ENCODE measurements around the gene MOB3A. TPM values are rescaled to one million over a fixed set of nuclear protein-coding genes. Genes with fewer than 3 reads are reported as not detected.

The MOB3A gene
- total and polyA plus RNA-seq, 2 of the 13 experiments (the other 11 are each of a cell fraction or from before 2014, with no cell fraction given) = 3.5 to 17.8 TPM

- TF ChIP-seq ZBTB33 (CRISPR knock-in tag; IDR thresholded peaks at IDR 0.05) (no peak; the same call in 1 of the 2 replicates), ZBTB40 (IDR thresholded peaks at IDR 0.05) (no peak), ZBTB40 (CRISPR knock-in tag; IDR thresholded peaks at IDR 0.05) (no peak), NONO (IDR thresholded peaks at IDR 0.05) (no peak), NONO (CRISPR knock-in tag; conservative IDR thresholded peaks at IDR 0.05) (peak; percentile 54; the same call in 1 of the 2 replicates), ZNF451 (CRISPR knock-in tag; IDR thresholded peaks at IDR 0.05) (peak; percentile 85), ZNF550 (CRISPR knock-in tag; IDR thresholded peaks at IDR 0.05; ENCODE audit: borderline replicate concordance) (no peak), MIER2 (CRISPR knock-in tag; IDR thresholded peaks at IDR 0.05) (peak; percentile 27; the same call in 1 of the 2 replicates), FIP1L1 (IDR thresholded peaks at IDR 0.05; ENCODE audit: borderline replicate concordance, insufficient read depth, low read depth, low read length) (no peak), KLF13 (CRISPR knock-in tag; IDR thresholded peaks at IDR 0.05) (no peak), NR2C2 (CRISPR knock-in tag; IDR thresholded peaks at IDR 0.05; ENCODE audit: borderline replicate concordance) (peak; percentile 74; the same call in 1 of the 2 replicates), ZNF616 (CRISPR knock-in tag; IDR thresholded peaks at IDR 0.05; ENCODE audit: low read depth) (no peak), TBL1XR1 (IDR thresholded peaks at IDR 0.05; ENCODE audit: borderline replicate concordance, low read length, partially characterized antibody) (no peak), WIZ (CRISPR knock-in tag; IDR thresholded peaks at IDR 0.05) (no peak), ZC3H4 (CRISPR knock-in tag; IDR thresholded peaks at IDR 0.05; ENCODE audit: borderline replicate concordance) (no peak; the same call in 1 of the 2 replicates), ZNF263 (CRISPR knock-in tag; IDR thresholded peaks at IDR 0.05) (peak; percentile 63; the same call in 1 of the 2 replicates), SIX1 (CRISPR knock-in tag; IDR thresholded peaks at IDR 0.05; ENCODE audit: borderline replicate concordance) (no peak), SNAPC5 (CRISPR knock-in tag; IDR thresholded peaks at IDR 0.05; ENCODE audit: borderline replicate concordance) (no peak), ZNF607 (CRISPR knock-in tag; IDR thresholded peaks at IDR 0.05; ENCODE audit: borderline replicate concordance) (peak; percentile 71; the same call in 1 of the 2 replicates)
Observed at GRCh38 chr19:2059422-2060201, 36.5 kb downstream of the MOB3A start (continued).

Measured in HepG2 (cell line).